Neuronal stem cell (in vitro differentiated cells): Measurements from ENCODE around the gene PLXDC2.

Experiments
- DNase-seq: peaks from one replicate; pipeline ENCODE4 v3.0.0-alpha.2; 2013; ENCODE audit warnings: low spot score
- H2AFZ ChIP-seq: one replicate; pipeline ENCODE4 v1.6.1; 2013; ENCODE audit warnings: mild to moderate bottlenecking, low read length, inconsistent platforms
- H2AK5ac ChIP-seq: 2 replicates; pipeline ENCODE4 v1.6.1; 2013; ENCODE audit warnings: low read depth, mild to moderate bottlenecking, inconsistent platforms, low read length, moderate library complexity, mixed read lengths
- H2BK120ac ChIP-seq: 2 replicates; pipeline ENCODE4 v1.6.1; 2013; ENCODE audit warnings: low read depth, mild to moderate bottlenecking, inconsistent platforms, low read length, moderate library complexity, mixed read lengths
- H2BK12ac ChIP-seq: one replicate; pipeline ENCODE4 v1.6.1; 2013; ENCODE audit warnings: low read length, inconsistent platforms
- H2BK15ac ChIP-seq: 2 replicates; pipeline ENCODE4 v1.6.1; 2013; ENCODE audit warnings: mild to moderate bottlenecking, low read length, inconsistent platforms, mixed read lengths
- H2BK5ac ChIP-seq: one replicate; pipeline ENCODE4 v1.6.1; 2013; ENCODE audit warnings: inconsistent platforms, mild to moderate bottlenecking, low read length, moderate library complexity
- H3K14ac ChIP-seq: one replicate; pipeline ENCODE4 v1.6.1; 2013; ENCODE audit warnings: low read length, inconsistent platforms
- H3K18ac ChIP-seq: 2 replicates; pipeline ENCODE4 v1.6.1; 2013; ENCODE audit warnings: low read length, inconsistent platforms
- H3K23ac ChIP-seq: 2 replicates; pipeline ENCODE4 v1.6.1; 2013; ENCODE audit warnings: low read depth, mild to moderate bottlenecking, mixed read lengths, low read length, inconsistent platforms; ENCODE audit not compliant: poor library complexity
- H3K27ac ChIP-seq: replicated peaks from 3 replicates; pipeline ENCODE4 v1.5.1; 2013; ENCODE audit warnings: low read length, inconsistent platforms
- H3K27me3 ChIP-seq, 3 experiments: 2 replicates each; pipeline ENCODE4 v1.6.1; 2013; ENCODE audit warnings: low read length in 3 of 3, mild to moderate bottlenecking in 2 of 3, inconsistent platforms in 1 of 3, low read depth in 1 of 3, mixed read lengths in 1 of 3, moderate library complexity in 1 of 3; ENCODE audit not compliant: control insufficient read depth in 3 of 3, insufficient read depth in 3 of 3
- H3K36me3 ChIP-seq, 2 donors: replicated peaks in 1 of 2; 2 replicates each; pipeline ENCODE4 v1.6.1; 2013; ENCODE audit warnings: low read length in 2 of 2; ENCODE audit not compliant: control insufficient read depth in 2 of 2, insufficient read depth in 2 of 2
- H3K4ac ChIP-seq: 2 replicates; pipeline ENCODE4 v1.6.1; 2013; ENCODE audit warnings: inconsistent platforms, mild to moderate bottlenecking, low read length, moderate library complexity
- H3K4me1 ChIP-seq, 2 donors: 1 replicate in 1 of 2; 2 replicates in 1 of 2; pipeline ENCODE4 v1.6.1; 2013; ENCODE audit warnings: low read length in 2 of 2, low read depth in 1 of 2; ENCODE audit not compliant: control insufficient read depth in 2 of 2, insufficient read depth in 1 of 2
- H3K4me2 ChIP-seq: one replicate; pipeline ENCODE4 v1.6.1; 2013; ENCODE audit warnings: mild to moderate bottlenecking, low read length, inconsistent platforms; ENCODE audit not compliant: insufficient read depth, poor library complexity, severe bottlenecking
- H3K4me3 ChIP-seq, 2 donors: 2 replicates each; pipeline ENCODE4 v1.5.1; 2013; ENCODE audit warnings: low read length in 2 of 2, mild to moderate bottlenecking in 2 of 2, inconsistent platforms in 1 of 2, moderate library complexity in 1 of 2
- H3K79me1 ChIP-seq: one replicate; pipeline ENCODE4 v1.6.1; 2013; ENCODE audit warnings: low read depth, mild to moderate bottlenecking, inconsistent platforms, low read length, moderate library complexity
- H3K9ac ChIP-seq: one replicate; pipeline ENCODE4 v1.6.1; 2013; ENCODE audit warnings: mild to moderate bottlenecking, low read depth, low read length, inconsistent platforms; ENCODE audit not compliant: poor library complexity
- H3K9me3 ChIP-seq, 2 donors: replicated peaks in 1 of 2; 2 replicates each; pipeline versions ENCODE3 to v1.6.1; 2013; ENCODE audit warnings: low read length in 2 of 2, mild to moderate bottlenecking in 2 of 2, inconsistent platforms in 1 of 2, low read depth in 1 of 2, mixed read lengths in 1 of 2, moderate library complexity in 1 of 2; ENCODE audit not compliant: control insufficient read depth in 2 of 2, insufficient read depth in 1 of 2
- H4K8ac ChIP-seq: one replicate; pipeline ENCODE4 v1.6.1; 2013; ENCODE audit warnings: low read depth, mild to moderate bottlenecking, inconsistent platforms, low read length, moderate library complexity
- H4K91ac ChIP-seq: one replicate; pipeline ENCODE4 v1.6.1; 2013; ENCODE audit warnings: low read length, low read depth, mild to moderate bottlenecking, inconsistent platforms; ENCODE audit not compliant: poor library complexity
- WGBS, 2 donors: extraction: QIAGEN DNeasy Blood & Tissue Kit; methylation state at CpG; one replicate each; pipeline ENCODE4 v1.1.7; 2013; ENCODE audit warnings: missing lambda C conversion rate in 2 of 2, mixed read lengths in 1 of 2; ENCODE audit not compliant: insufficient read length in 2 of 2, insufficient replicate concordance in 1 of 2; ENCODE audit errors: extremely low coverage in 2 of 2; 5-methylcytosine and 5-hydroxymethylcytosine counted together

PLXDC2 gene

GRCh38 chr10:19954601-19955000 is 138.4 kb downstream of the PLXDC2 start:
- no peaks in the 10 kb centered on the region for H3K36me3 ChIP-seq
- H3K79me1 ChIP-seq, result no peaks in the 10 kb centered on the region
- no peak for DNase-seq
- H4K91ac ChIP-seq, result no peak overlapping the region
- H3K23ac ChIP-seq, result no peak overlapping the region
- peaks cover 0 to 3% of the 10 kb centered on the region in 2 donors for H3K9me3 ChIP-seq
- no peak overlapping the region for H3K14ac ChIP-seq
- no peak overlapping the region for H2AK5ac ChIP-seq
- no peak overlapping the region for H2AFZ ChIP-seq
- no CpG with 5 or more reads among the region's 2 CpGs for WGBS, 2 donors
- no peak overlapping the region for H3K9ac ChIP-seq
- H2BK15ac ChIP-seq, result no peak overlapping the region
- no peak overlapping the region for H3K4me3 ChIP-seq
- H3K27ac ChIP-seq, result no peak overlapping the region
- H3K4me2 ChIP-seq, result no peak overlapping the region
- no peak overlapping the region for H2BK12ac ChIP-seq
- no peak overlapping the region for H2BK5ac ChIP-seq
- no peak overlapping the region for H3K18ac ChIP-seq
- H3K4ac ChIP-seq, result no peak overlapping the region
- no peak overlapping the region for H4K8ac ChIP-seq
- H2BK120ac ChIP-seq, result no peak overlapping the region
- peaks cover 0 to 2% (median 0%) of the 10 kb centered on the region in 3 experiments for H3K27me3 ChIP-seq
- no peaks in the 10 kb centered on the region for H3K4me1 ChIP-seq

DNA sequence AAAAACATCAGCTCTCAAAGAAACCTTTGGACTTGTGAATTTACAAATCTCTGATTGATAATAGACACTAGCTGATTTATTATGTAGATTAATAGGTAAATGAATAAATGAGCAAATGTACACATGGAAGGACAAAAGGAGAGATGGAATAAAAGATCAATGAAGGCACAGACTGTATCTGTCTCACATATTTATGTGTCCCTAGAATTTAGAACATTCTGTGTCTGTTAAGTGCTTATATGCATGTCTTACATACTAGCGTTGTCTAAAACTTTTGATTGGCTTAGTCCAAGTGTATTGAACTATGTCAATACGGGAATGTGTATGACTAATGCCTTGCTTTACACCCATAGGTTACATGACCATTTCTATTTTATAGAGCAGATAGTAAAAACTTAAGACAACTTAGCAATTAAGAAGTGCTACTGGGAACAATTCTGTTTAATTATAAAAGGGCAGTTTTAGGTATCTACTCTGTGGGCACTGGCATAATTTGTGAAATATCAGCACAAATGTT is 140.3 kb downstream of the PLXDC2 start:
- Histone ChIP-seq H3K36me3 (no peaks in the 10 kb centered on the region), H2BK120ac (no peak overlapping the region), H2BK12ac (no peak overlapping the region), H3K79me1 (no peaks in the 10 kb centered on the region), H2AK5ac (no peak overlapping the region), H3K4me3 (no peak overlapping the region), H4K91ac (no peak overlapping the region), H3K4me2 (no peak overlapping the region), H3K14ac (no peak overlapping the region), H3K18ac (no peak overlapping the region), H3K4ac (no peak overlapping the region), H3K9me3 (no peaks in the 10 kb centered on the region), H3K9ac (no peak overlapping the region), H3K27ac (no peak overlapping the region), H4K8ac (no peak overlapping the region), H3K27me3 (peaks cover 0 to 2% (median 0%) of the 10 kb centered on the region in 3 experiments), H3K23ac (no peak overlapping the region), H2BK15ac (no peak overlapping the region), H3K4me1 (no peaks in the 10 kb centered on the region), H2BK5ac (no peak overlapping the region), H2AFZ (no peak overlapping the region)
- WGBS, 2 donors, result no CpG with 5 or more reads among the region's 2 CpGs
- DNase-seq, result no peak

GRCh38 chr10:19958787-19959186 is 142.6 kb downstream of the PLXDC2 start:
- no peak for DNase-seq
- H3K27ac ChIP-seq, result no peak overlapping the region

DNA sequence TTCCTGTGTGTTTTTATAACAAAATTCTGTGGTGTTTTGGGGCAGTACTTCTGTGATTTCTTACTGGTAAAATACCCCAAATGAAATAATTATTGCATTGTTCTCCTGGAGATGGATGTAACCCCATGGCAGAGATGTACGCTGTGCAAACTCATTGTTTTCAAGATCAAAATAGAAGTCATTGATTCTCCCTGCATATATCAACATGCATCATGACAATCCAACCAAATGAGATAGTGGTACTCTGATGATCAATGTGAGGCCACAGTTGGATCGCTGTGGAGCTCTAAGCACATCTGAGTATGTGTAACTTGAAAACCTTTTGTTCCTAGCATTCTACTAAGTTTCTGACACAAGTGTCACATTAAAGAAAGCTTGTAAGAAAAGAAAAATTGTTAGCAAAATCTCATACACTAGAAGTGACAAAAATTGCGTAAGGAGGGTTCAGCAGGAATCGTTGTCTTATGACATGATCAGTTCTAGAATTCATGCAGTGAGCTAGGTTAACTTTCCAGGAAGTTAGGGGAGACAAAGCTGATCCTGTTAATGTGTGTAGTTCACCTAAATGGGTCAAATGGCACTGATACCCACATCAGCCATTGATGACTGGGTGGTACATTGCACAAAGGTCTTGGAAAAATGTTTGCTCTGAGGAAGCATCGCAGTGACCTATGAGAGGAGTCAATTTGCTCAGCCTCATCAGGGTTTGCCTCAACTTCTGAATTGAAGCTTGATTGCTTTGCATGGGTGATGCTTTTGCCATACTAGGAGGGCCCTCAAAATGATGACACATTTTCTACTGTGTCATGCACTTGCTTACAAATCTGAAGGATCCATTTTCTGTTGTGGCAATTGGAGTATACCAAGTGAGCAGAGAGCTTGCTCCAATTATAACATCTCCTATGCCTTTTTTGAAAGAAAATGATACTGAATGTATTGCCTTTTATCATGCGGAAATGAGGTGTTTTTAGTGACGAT is 145.1 kb downstream of the PLXDC2 start:
- no peak overlapping the region for H2AFZ ChIP-seq
- no peak overlapping the region for H3K14ac ChIP-seq
- H3K36me3 ChIP-seq, result no peaks in the 10 kb centered on the region
- H2AK5ac ChIP-seq, result no peak overlapping the region
- H3K4me3 ChIP-seq, result no peak overlapping the region
- no peak overlapping the region for H2BK15ac ChIP-seq
- H3K79me1 ChIP-seq, result no peaks in the 10 kb centered on the region
- H2BK12ac ChIP-seq, result no peak overlapping the region
- H4K91ac ChIP-seq, result no peak overlapping the region
- no peak overlapping the region for H3K23ac ChIP-seq
- H3K27me3 ChIP-seq, result no peaks in the 10 kb centered on the region
- H4K8ac ChIP-seq, result no peak overlapping the region
- no peak overlapping the region for H3K27ac ChIP-seq
- H3K4me1 ChIP-seq, result peaks cover 0 to 2% of the 10 kb centered on the region in 2 donors
- WGBS, 2 donors, result 100% methylated on average over 2 of the region's 7 CpGs
- no peak overlapping the region for H3K4me2 ChIP-seq
- H2BK120ac ChIP-seq, result no peak overlapping the region
- no peak overlapping the region for H2BK5ac ChIP-seq
- no peak overlapping the region for H3K9ac ChIP-seq
- no peak for DNase-seq
- H3K18ac ChIP-seq, result no peak overlapping the region
- no peaks in the 10 kb centered on the region for H3K9me3 ChIP-seq
- no peak overlapping the region for H3K4ac ChIP-seq

More at GRCh38 chr10:19958787-19959186, 142.6 kb downstream of the PLXDC2 start:
- no peak overlapping the region for H3K4me2 ChIP-seq
- H3K9me3 ChIP-seq, result no peaks in the 10 kb centered on the region
- no peak overlapping the region for H3K14ac ChIP-seq
- no peak overlapping the region for H4K91ac ChIP-seq
- no peak overlapping the region for H2BK5ac ChIP-seq
- H3K23ac ChIP-seq, result no peak overlapping the region
- no peaks in the 10 kb centered on the region for H3K4me1 ChIP-seq
- H3K4me3 ChIP-seq, result no peak overlapping the region
- no peaks in the 10 kb centered on the region for H3K27me3 ChIP-seq
- H4K8ac ChIP-seq, result no peak overlapping the region
- H2AFZ ChIP-seq, result no peak overlapping the region
- H3K9ac ChIP-seq, result no peak overlapping the region
- no peak overlapping the region for H2AK5ac ChIP-seq
- H3K4ac ChIP-seq, result no peak overlapping the region
- H3K36me3 ChIP-seq, result no peaks in the 10 kb centered on the region
- no peak overlapping the region for H2BK120ac ChIP-seq
- no peak overlapping the region for H2BK15ac ChIP-seq
- H2BK12ac ChIP-seq, result no peak overlapping the region
- no peak overlapping the region for H3K18ac ChIP-seq
- no peaks in the 10 kb centered on the region for H3K79me1 ChIP-seq
